Keratinocyte (primary cell): ENCODE data around the gene GMEB2. TPM values are rescaled to one million over a fixed set of nuclear protein-coding genes. Genes with fewer than 3 reads are reported as not detected.

ENCODE experiments used
- DNase-seq: peaks from one replicate; pipeline ENCODE4 v3.0.0-alpha.2; 2011; ENCODE audit warnings: low read depth, missing footprints, low spot score
- FAIRE-seq: peaks from 2 replicates; lab custom pipeline; 2011; peaks lifted over from hg19 to GRCh38; lab: Jason Lieb, UNC
- H2AFZ ChIP-seq: 2 replicates; pipeline ENCODE4 v1.6.0; 2012; ENCODE audit warnings: low read length, control low read depth, inconsistent platforms; ENCODE audit not compliant: control insufficient read depth
- H3K27ac ChIP-seq: 2 replicates; pipeline ENCODE4 v1.5.1; 2011; ENCODE audit warnings: low read length; ENCODE audit not compliant: control insufficient read depth, insufficient read depth
- H3K27me3 ChIP-seq: 3 replicates; pipeline ENCODE4 v1.6.0; 2011; ENCODE audit warnings: low read length; ENCODE audit not compliant: control insufficient read depth, insufficient read depth; ENCODE audit errors: extremely low read depth
- H3K36me3 ChIP-seq, 2 experiments: 2 replicates in 1 of 2; 3 replicates in 1 of 2; pipeline ENCODE4 v1.5.1; 2011; ENCODE audit warnings: low read length in 2 of 2, mild to moderate bottlenecking in 1 of 2; ENCODE audit not compliant: control insufficient read depth in 2 of 2, insufficient read depth in 2 of 2; ENCODE audit errors: extremely low read depth in 1 of 2
- H3K4me1 ChIP-seq: 3 replicates; pipeline ENCODE4 v1.5.1; 2011; ENCODE audit warnings: low read length; ENCODE audit not compliant: control insufficient read depth, insufficient read depth; ENCODE audit errors: extremely low read depth
- H3K4me2 ChIP-seq: 3 replicates; pipeline ENCODE4 v1.6.0; 2011; ENCODE audit warnings: low read depth, low read length; ENCODE audit not compliant: control insufficient read depth, insufficient read depth; ENCODE audit errors: extremely low read depth
- H3K4me3 ChIP-seq, 3 experiments: fragments of 200-600 bp in 1 of 3; sonication (generic) in 1 of 3; 2 replicates in 2 of 3; 3 replicates in 1 of 3; pipeline ENCODE4 v1.5.1; 2011 to 2016; ENCODE audit warnings: low read length in 3 of 3, mild to moderate bottlenecking in 3 of 3, control low read depth in 2 of 3, inconsistent platforms in 1 of 3, low read depth in 1 of 3, mixed read lengths in 1 of 3, mixed run types in 1 of 3, moderate library complexity in 1 of 3; ENCODE audit not compliant: control insufficient read depth in 2 of 3, insufficient read depth in 2 of 3; ENCODE audit errors: extremely low read depth in 1 of 3
- H3K79me2 ChIP-seq: 2 replicates; pipeline ENCODE4 v1.6.0; 2012; ENCODE audit warnings: low read length; ENCODE audit not compliant: control insufficient read depth, insufficient read depth
- H3K9ac ChIP-seq: 3 replicates; pipeline ENCODE4 v1.6.0; 2011; ENCODE audit warnings: low read length; ENCODE audit not compliant: control insufficient read depth, insufficient read depth; ENCODE audit errors: extremely low read depth
- H3K9me1 ChIP-seq: 3 replicates; pipeline ENCODE4 v1.6.0; 2011; ENCODE audit warnings: low read length; ENCODE audit not compliant: control insufficient read depth, insufficient read depth; ENCODE audit errors: extremely low read depth
- H3K9me3 ChIP-seq: 2 replicates; pipeline ENCODE4 v1.5.1; 2012; ENCODE audit warnings: low read depth, low read length; ENCODE audit not compliant: control insufficient read depth
- H4K20me1 ChIP-seq: 3 replicates; pipeline ENCODE4 v1.6.0; 2011; ENCODE audit warnings: low read length; ENCODE audit not compliant: control insufficient read depth, insufficient read depth; ENCODE audit errors: extremely low read depth
- CTCF ChIP-seq, 3 experiments: IDR thresholded peaks in 1 of 3; conservative IDR thresholded peaks in 1 of 3; optimal IDR thresholded peaks in 1 of 3; 2 replicates in 2 of 3; 3 replicates in 1 of 3; pipeline versions ENCODE3 to v1.5.1; 2011; ENCODE audit warnings: low read length in 3 of 3, mild to moderate bottlenecking in 3 of 3, moderate library complexity in 2 of 3, control low read depth in 1 of 3, inconsistent platforms in 1 of 3; ENCODE audit not compliant: insufficient read depth in 2 of 3; ENCODE audit errors: extremely low read depth in 1 of 3
- EZH2 ChIP-seq: IDR thresholded peaks from one replicate; pipeline ENCODE4 v1.6.1; 2012; ENCODE audit warnings: inconsistent platforms, mild to moderate bottlenecking, low read length, moderate library complexity
- dilution Hi-C: fragments of 300-500 bp; cut with MboI; formaldehyde crosslinking; loops from one replicate; pipeline ENCODE4 v1.7.0; 2020; ENCODE audit warnings: low sequenced_read_pairs; ENCODE audit not compliant: extremely low pct_ligation_motif_present
- polyA plus RNA-seq, 5 experiments: library from polyadenylated mRNA; depleted of rRNA in 3 of 5; stranded (reverse) in 3 of 5; stranded (forward) in 1 of 5; unstranded in 1 of 5; fragments of >200 nt; gene quantifications; 1 replicate in 1 of 5; 2 replicates in 3 of 5; 3 replicates in 1 of 5; pipeline versions ENCODE4 v1.2.1 to v1.2.3, GENCODE V29; 2011 to 2012; ENCODE audit warnings: missing spikeins in 2 of 5, low read depth in 1 of 5, low replicate concordance in 1 of 5

The GMEB2 gene
- polyA plus RNA-seq, 1 donor (not counting 4 experiments of a cell fraction or from before 2014, with no cell fraction given) = 5.1 TPM

GRCh38 chr20:63564036-63564810, 62.7 kb downstream of the GMEB2 start:
- no peak overlapping the region for H3K9ac ChIP-seq
- TF ChIP-seq EZH2 (no peak), CTCF (optimal IDR thresholded peaks at IDR 0.05 in 1 of 3, IDR thresholded peaks at IDR 0.05 in 1 of 3, conservative IDR thresholded peaks at IDR 0.05 in 1 of 3; ENCODE audit: extremely low read depth in 1 of 3, insufficient read depth in 2 of 3, low read length in 3 of 3) (no peak)
- dilution Hi-C loops = no loop called here
- H3K4me3 ChIP-seq = no peak overlapping the region
- H3K27me3 ChIP-seq = no peaks in the 10 kb centered on the region
- DNase-seq = no peak
- H3K4me2 ChIP-seq = no peak overlapping the region
- H4K20me1 ChIP-seq = peaks cover 8% of the 10 kb centered on the region
- no peak overlapping the region for H2AFZ ChIP-seq
- H3K79me2 ChIP-seq = peaks cover 11% of the 10 kb centered on the region
- no peaks in the 10 kb centered on the region for H3K9me1 ChIP-seq
- H3K27ac ChIP-seq = no peak overlapping the region
- H3K4me1 ChIP-seq = no peaks in the 10 kb centered on the region
- H3K36me3 ChIP-seq = peaks cover 26 to 52% of the 10 kb centered on the region in 2 experiments
- no peak for FAIRE-seq
- H3K9me3 ChIP-seq = no peaks in the 10 kb centered on the region

GRCh38 chr20:63563225-63563935, 63.5 kb downstream of the GMEB2 start:
- TF ChIP-seq EZH2 = no peak
- TF ChIP-seq CTCF (optimal IDR thresholded peaks at IDR 0.05 in 1 of 3, IDR thresholded peaks at IDR 0.05 in 1 of 3, conservative IDR thresholded peaks at IDR 0.05 in 1 of 3; ENCODE audit: extremely low read depth in 1 of 3, insufficient read depth in 2 of 3, low read length in 3 of 3) = no peak
- no peak for FAIRE-seq
- dilution Hi-C loops = no loop called here
- Histone ChIP-seq H4K20me1 (peaks cover 8% of the 10 kb centered on the region), H3K9ac (no peak overlapping the region), H3K27me3 (no peaks in the 10 kb centered on the region), H3K9me1 (no peaks in the 10 kb centered on the region), H3K4me3 (no peak overlapping the region), H3K4me1 (no peaks in the 10 kb centered on the region), H2AFZ (no peak overlapping the region), H3K27ac (no peak overlapping the region), H3K4me2 (no peak overlapping the region), H3K9me3 (no peaks in the 10 kb centered on the region), H3K36me3 (peaks cover 28 to 48% of the 10 kb centered on the region in 2 experiments), H3K79me2 (peaks cover 10% of the 10 kb centered on the region)
- no peak for DNase-seq
